Choroid plexus epithelial cell (primary cell): ENCODE results near the gene HNF1B.

ENCODE experiments used
- DNase-seq: peaks from one replicate; pipeline ENCODE4 v3.0.0-alpha.2; 2010; ENCODE audit warnings: low read depth
- H3K4me3 ChIP-seq: 2 replicates; pipeline ENCODE4 v1.5.1; 2011; ENCODE audit warnings: low read depth, mild to moderate bottlenecking, control low read depth, low read length, moderate library complexity
- CTCF ChIP-seq: conservative IDR thresholded peaks from 2 replicates; pipeline ENCODE4 v1.5.1; 2011; ENCODE audit warnings: low read depth, mild to moderate bottlenecking, control low read depth, inconsistent platforms, low read length, moderate library complexity

The HNF1B gene

GRCh38 chr17:37726891-37727675 is 17.8 kb downstream of the HNF1B start:
- TF ChIP-seq CTCF: no peak
- no peak overlapping the region for H3K4me3 ChIP-seq
- no peak for DNase-seq

GRCh38 chr17:37726248-37726647 is 18.6 kb downstream of the HNF1B start:
- no peak for TF ChIP-seq CTCF
- no peak overlapping the region for H3K4me3 ChIP-seq
- no peak for DNase-seq

- TF ChIP-seq CTCF: no peak
- H3K4me3 ChIP-seq: no peak overlapping the region
- no peak for DNase-seq
Observed at GRCh38 chr17:37725601-37726146, 19.2 kb downstream of the HNF1B start.

GRCh38 chr17:37725021-37725595 is 19.8 kb downstream of the HNF1B start:
- no peak overlapping the region for H3K4me3 ChIP-seq
- DNase-seq: no peak
- no peak for TF ChIP-seq CTCF

- no peak for DNase-seq
- no peak overlapping the region for H3K4me3 ChIP-seq
- TF ChIP-seq CTCF: no peak
Observed at GRCh38 chr17:37720989-37721388, 23.9 kb downstream of the HNF1B start.

- no peak for TF ChIP-seq CTCF
Observed at GRCh38 chr17:37719866-37720265, 25.0 kb downstream of the HNF1B start.

More at GRCh38 chr17:37719866-37720265, 25.0 kb downstream of the HNF1B start:
- DNase-seq: no peak
- H3K4me3 ChIP-seq: no peak overlapping the region
